H9 (cell line): Measurements from ENCODE around the gene TSPAN1. TPM values are rescaled to one million over a fixed set of nuclear protein-coding genes. Genes with fewer than 3 reads are reported as not detected.

Experiments
- DNase-seq: peaks from one replicate; pipeline ENCODE4 v3.0.0-alpha.2; 2017
- H2AFZ ChIP-seq: one replicate; pipeline ENCODE4 v1.6.1; 2013; ENCODE audit warnings: mild to moderate bottlenecking, low read length, control low read depth, moderate library complexity
- H2AK5ac ChIP-seq: 2 replicates; pipeline ENCODE4 v1.6.1; 2013; ENCODE audit warnings: low read length, control low read depth, mixed read lengths; ENCODE audit not compliant: insufficient read length
- H2BK120ac ChIP-seq: one replicate; pipeline ENCODE4 v1.6.1; 2013; ENCODE audit warnings: low read depth, mild to moderate bottlenecking, low read length, control low read depth, inconsistent platforms; ENCODE audit not compliant: poor library complexity, severe bottlenecking
- H2BK12ac ChIP-seq: 2 replicates; pipeline ENCODE4 v1.6.1; 2013; ENCODE audit warnings: low read length, control low read depth, mixed read lengths, low read depth; ENCODE audit not compliant: insufficient read length
- H2BK15ac ChIP-seq: 2 replicates; pipeline ENCODE4 v1.6.1; 2013; ENCODE audit warnings: low read depth, low read length, control low read depth
- H2BK20ac ChIP-seq: one replicate; pipeline ENCODE4 v1.6.1; 2013; ENCODE audit warnings: low read depth, mild to moderate bottlenecking, low read length, control low read depth, inconsistent platforms; ENCODE audit not compliant: poor library complexity, severe bottlenecking
- H2BK5ac ChIP-seq: 2 replicates; pipeline ENCODE4 v1.6.1; 2013; ENCODE audit warnings: low read length, control low read depth, mixed read lengths; ENCODE audit not compliant: insufficient read length
- H3K14ac ChIP-seq: 2 replicates; pipeline ENCODE4 v1.6.1; 2013; ENCODE audit warnings: low read length, control low read depth; ENCODE audit not compliant: insufficient read depth
- H3K18ac ChIP-seq: 2 replicates; pipeline ENCODE4 v1.6.1; 2013; ENCODE audit warnings: low read depth, mild to moderate bottlenecking, mixed read lengths, low read length, control low read depth; ENCODE audit not compliant: insufficient read length
- H3K23ac ChIP-seq: 2 replicates; pipeline ENCODE4 v1.6.1; 2013; ENCODE audit warnings: low read length, control low read depth, mixed read lengths, low read depth; ENCODE audit not compliant: insufficient read length
- H3K23me2 ChIP-seq: 2 replicates; pipeline ENCODE4 v1.6.1; 2013; ENCODE audit warnings: low read depth, mild to moderate bottlenecking, mixed read lengths, low read length, control low read depth; ENCODE audit not compliant: insufficient read length, poor library complexity, severe bottlenecking
- H3K27ac ChIP-seq: 2 replicates; pipeline ENCODE4 v1.5.1; 2013; ENCODE audit warnings: low read length, control low read depth, mixed read lengths, low read depth; ENCODE audit not compliant: insufficient read length
- H3K27me3 ChIP-seq: 2 replicates; pipeline ENCODE4 v1.6.1; 2013; ENCODE audit warnings: low read length, control low read depth, inconsistent platforms; ENCODE audit not compliant: insufficient read depth
- H3K4ac ChIP-seq: 2 replicates; pipeline ENCODE4 v1.6.1; 2013; ENCODE audit warnings: low read depth, mild to moderate bottlenecking, control low read depth, inconsistent platforms, low read length, moderate library complexity
- H3K4me1 ChIP-seq: 2 replicates; pipeline ENCODE4 v1.6.1; 2013; ENCODE audit warnings: low read length, control low read depth, inconsistent platforms; ENCODE audit not compliant: insufficient read depth
- H3K4me2 ChIP-seq: 2 replicates; pipeline ENCODE4 v1.6.1; 2013; ENCODE audit warnings: low read length, control low read depth, mixed read lengths; ENCODE audit not compliant: insufficient read length, insufficient read depth
- H3K56ac ChIP-seq: 2 replicates; pipeline ENCODE4 v1.6.1; 2013; ENCODE audit warnings: low read depth, mild to moderate bottlenecking, mixed read lengths, low read length, control low read depth; ENCODE audit not compliant: insufficient read length
- H3K79me1 ChIP-seq: 2 replicates; pipeline ENCODE4 v1.6.1; 2013; ENCODE audit warnings: low read depth, mild to moderate bottlenecking, moderate library complexity, low read length, control low read depth, inconsistent platforms; ENCODE audit not compliant: insufficient read depth, poor library complexity, severe bottlenecking
- H3K79me2 ChIP-seq: 2 replicates; pipeline ENCODE4 v1.6.1; 2013; ENCODE audit warnings: low read length, control low read depth, inconsistent platforms; ENCODE audit not compliant: insufficient read depth
- H3K9ac ChIP-seq: 2 replicates; pipeline ENCODE4 v1.6.1; 2013; ENCODE audit warnings: low read length, control low read depth, mixed read lengths; ENCODE audit not compliant: insufficient read length; ENCODE audit errors: extremely low read depth
- H3K9me3 ChIP-seq: one replicate; pipeline ENCODE4 v1.6.1; 2013; ENCODE audit warnings: low read depth, low read length, inconsistent platforms; ENCODE audit not compliant: control insufficient read depth
- H3T11ph ChIP-seq: one replicate; pipeline ENCODE4 v1.6.1; 2013; ENCODE audit warnings: mild to moderate bottlenecking, low read length, control low read depth, inconsistent platforms
- H4K20me1 ChIP-seq: one replicate; pipeline ENCODE4 v1.6.1; 2013; ENCODE audit not compliant: control insufficient read depth, insufficient read length, insufficient read depth
- H4K5ac ChIP-seq: 2 replicates; pipeline ENCODE4 v1.6.1; 2013; ENCODE audit warnings: low read depth, mild to moderate bottlenecking, mixed read lengths, low read length, control low read depth; ENCODE audit not compliant: insufficient read length
- H4K8ac ChIP-seq: replicated peaks from 2 replicates; pipeline ENCODE4 v1.6.1; 2013; ENCODE audit warnings: low read length, control low read depth, mixed read lengths, low read depth; ENCODE audit not compliant: insufficient read length
- H4K91ac ChIP-seq: 2 replicates; pipeline ENCODE4 v1.6.1; 2013; ENCODE audit warnings: low read depth, mild to moderate bottlenecking, moderate library complexity, mixed read lengths, low read length, control low read depth; ENCODE audit not compliant: insufficient read length
- H3K27ac Mint-ChIP-seq, 3 experiments: 2 replicates in 2 of 3; 3 replicates in 1 of 3; pipeline ENCODE4 v1.8.0; 2020 to 2021; ENCODE audit warnings: mixed read lengths in 3 of 3, mild to moderate bottlenecking in 1 of 3, moderate library complexity in 1 of 3
- H3K27me3 Mint-ChIP-seq: 2 replicates; pipeline ENCODE4 v1.8.0; 2021; ENCODE audit warnings: low read depth, mild to moderate bottlenecking, moderate library complexity, mixed read lengths
- H3K36me3 Mint-ChIP-seq, 3 experiments: 2 replicates in 2 of 3; 3 replicates in 1 of 3; pipeline ENCODE4 v1.8.0; 2020 to 2021; ENCODE audit warnings: low read depth in 3 of 3, mixed read lengths in 3 of 3; ENCODE audit not compliant: insufficient read depth in 1 of 3
- H3K4me1 Mint-ChIP-seq, 2 experiments: 2 replicates each; pipeline ENCODE4 v1.8.0; 2020; ENCODE audit warnings: mixed read lengths in 2 of 2
- H3K4me3 Mint-ChIP-seq, 2 experiments: 2 replicates in 1 of 2; 3 replicates in 1 of 2; pipeline ENCODE4 v1.8.0; 2020 to 2021; ENCODE audit warnings: mild to moderate bottlenecking in 2 of 2, mixed read lengths in 2 of 2, moderate library complexity in 1 of 2
- H3K9me3 Mint-ChIP-seq, 2 experiments: 2 replicates in 1 of 2; 3 replicates in 1 of 2; pipeline ENCODE4 v1.8.0; 2020; ENCODE audit warnings: mild to moderate bottlenecking in 2 of 2, mixed read lengths in 2 of 2, moderate library complexity in 1 of 2
- CTCF ChIP-seq: fragments of 200-600 bp; sonication (generic); conservative IDR thresholded peaks from 3 replicates; pipeline ENCODE4 v1.8.0; 2021; ENCODE audit warnings: antibody characterized with exemption, mild to moderate bottlenecking
- WGBS: extraction: QIAGEN DNeasy Blood & Tissue Kit; methylation state at CpG from one replicate; pipeline ENCODE4 v1.1.7; 2013; ENCODE audit warnings: missing lambda C conversion rate, low lambda C conversion rate, mixed read lengths; ENCODE audit not compliant: insufficient read length; ENCODE audit errors: extremely low coverage; 5-methylcytosine and 5-hydroxymethylcytosine counted together
- total RNA-seq: library from RNA; stranded (reverse); gene quantifications from 2 replicates; pipeline ENCODE4 v1.2.1, GENCODE V29; 2021

Gene TSPAN1
- total RNA-seq, 1 experiment from 2014 or later: not detected

GRCh38 chr1:46131093-46131492, 43.8 kb upstream of the TSPAN1 start:
- no peak overlapping the region for H3K27ac ChIP-seq
- H4K20me1 ChIP-seq: no peaks in the 10 kb centered on the region
- no peak overlapping the region for H3K18ac ChIP-seq
- H3K23me2 ChIP-seq: peaks cover 15% of the 10 kb centered on the region
- H2BK20ac ChIP-seq: no peak overlapping the region
- DNase-seq: no peak
- Mint-ChIP-seq H3K36me3 (no peaks in the 10 kb centered on the region; a peak in 1 of 7 replicates), H3K4me1 (peaks cover 26 to 31% of the 10 kb centered on the region in 2 experiments), H3K27me3 (peaks cover 11% of the 10 kb centered on the region), H3K27ac (peak overlapping the region in 1 of 3 experiments; percentile 33; a peak in 2 of 7 replicates), H3K4me3 (peak overlapping the region; percentile 75 to 90), H3K9me3 (peaks cover 0 to 3% of the 10 kb centered on the region in 2 experiments; a peak in 1 of 5 replicates)
- no peak overlapping the region for H2BK15ac ChIP-seq
- no peak overlapping the region for H4K91ac ChIP-seq
- no peak overlapping the region for H3K56ac ChIP-seq
- H3K23ac ChIP-seq: no peak overlapping the region
- H2AK5ac ChIP-seq: no peak overlapping the region
- H3K79me2 ChIP-seq: no peaks in the 10 kb centered on the region; the same call in 1 of the 2 replicates
- no CpG with 5 or more reads among the region's 10 CpGs for WGBS
- no peaks in the 10 kb centered on the region for H3K27me3 ChIP-seq
- H3K4ac ChIP-seq: no peak overlapping the region
- no peak overlapping the region for H2AFZ ChIP-seq
- no peak overlapping the region for H4K5ac ChIP-seq
- H4K8ac ChIP-seq: no peak overlapping the region
- peak overlapping the region; percentile 95 for H3K4me2 ChIP-seq
- H3K79me1 ChIP-seq: no peaks in the 10 kb centered on the region
- H3K4me1 ChIP-seq: peaks cover 4% of the 10 kb centered on the region; the same call in 1 of the 2 replicates
- H3K14ac ChIP-seq: no peak overlapping the region
- TF ChIP-seq CTCF: no peak
- no peak overlapping the region for H2BK12ac ChIP-seq
- no peak overlapping the region for H3T11ph ChIP-seq
- no peaks in the 10 kb centered on the region for H3K9me3 ChIP-seq
- no peak overlapping the region for H2BK120ac ChIP-seq
- peak overlapping the region; percentile 64 for H3K9ac ChIP-seq
- H2BK5ac ChIP-seq: no peak overlapping the region
